CD4-positive, alpha-beta T cell treated with Interleukin-12 subunit alpha and Interleukin-12 subunit beta, for 1 hour (primary cell): ENCODE data around the gene FAF1.

Source experiments
- DNase-seq: peaks from one replicate; pipeline ENCODE4 v3.0.0-alpha.2; 2020

Gene FAF1

GRCh38 chr1:50422946-50423669 lies 537.0 kb downstream of the FAF1 start, which contains the start of gene DMRTA2:
Gene DMRTA2 (minus strand): TSS chr1:50423443. CDS start chr1:50421536, 1,907 bp downstream.
- DNase-seq: no peak

- no peak for DNase-seq
These were observed 537.5 kb downstream of the FAF1 start for GRCh38 chr1:50422675-50422945.

GRCh38 chr1:50421768-50422674 lies 538.0 kb downstream of the FAF1 start:
- no peak for DNase-seq

GRCh38 chr1:50421366-50421748 lies 538.7 kb downstream of the FAF1 start:
- DNase-seq: no peak

GRCh38 chr1:50420689-50421365 lies 539.2 kb downstream of the FAF1 start:
- DNase-seq: no peak

- DNase-seq: no peak
These were observed 540.0 kb downstream of the FAF1 start for GRCh38 chr1:50419907-50420677.

GRCh38 chr1:50419192-50419906 lies 540.7 kb downstream of the FAF1 start:
- no peak for DNase-seq

GRCh38 chr1:50418600-50419109 lies 541.4 kb downstream of the FAF1 start:
- no peak for DNase-seq

- no peak for DNase-seq
These were observed 542.0 kb downstream of the FAF1 start for GRCh38 chr1:50417946-50418599.

GRCh38 chr1:50417507-50417906 lies 542.6 kb downstream of the FAF1 start:
- no peak for DNase-seq

- DNase-seq: no peak
These were observed 543.3 kb downstream of the FAF1 start for GRCh38 chr1:50416553-50417453.

GRCh38 chr1:50416150-50416527 lies 543.9 kb downstream of the FAF1 start:
- DNase-seq: no peak

- no peak for DNase-seq
These were observed 544.6 kb downstream of the FAF1 start for GRCh38 chr1:50415235-50416149.

- DNase-seq: no peak
These were observed 545.2 kb downstream of the FAF1 start for GRCh38 chr1:50414853-50415234.

- DNase-seq: no peak
These were observed 547.1 kb downstream of the FAF1 start for GRCh38 chr1:50412813-50413476.

GRCh38 chr1:50405814-50406213 lies 554.3 kb downstream of the FAF1 start:
- DNase-seq: no peak

- no peak for DNase-seq
These were observed 566.4 kb downstream of the FAF1 start for GRCh38 chr1:50393522-50394120.
